Sigmoid colon (tissue), 7 donors: ENCODE results near the gene SIAH1. TPM values are rescaled to one million over a fixed set of nuclear protein-coding genes. Genes with fewer than 3 reads are reported as not detected.

Experiments
- DNase-seq: peaks from one replicate; pipeline ENCODE4 v3.0.0-alpha.2; 2019
- H3K27ac ChIP-seq, 4 donors: fragments of 200-600 bp; sonication (generic); one replicate each; pipeline ENCODE4 v1.5.1; 2016 to 2019; ENCODE audit warnings: mild to moderate bottlenecking in 1 of 4
- H3K27me3 ChIP-seq, 3 donors: fragments of 200-600 bp; sonication (generic); one replicate each; pipeline ENCODE4 v1.5.1; 2019; ENCODE audit warnings: mild to moderate bottlenecking in 1 of 3
- H3K36me3 ChIP-seq, 4 donors: fragments of 200-600 bp; sonication (generic); one replicate each; pipeline ENCODE4 v1.5.1; 2016 to 2019
- H3K4me1 ChIP-seq, 4 donors: fragments of 200-600 bp; sonication (generic); one replicate each; pipeline ENCODE4 v1.5.1; 2017 to 2019
- H3K4me3 ChIP-seq, 4 donors: fragments of 200-600 bp; sonication (generic); one replicate each; pipeline ENCODE4 v1.5.1; 2017 to 2019; ENCODE audit warnings: mild to moderate bottlenecking in 2 of 4, moderate library complexity in 1 of 4
- H3K9me3 ChIP-seq, 4 donors: fragments of 200-600 bp in 3 of 4; sonication (generic) in 3 of 4; one replicate each; pipeline versions ENCODE4 v1.5.1 to v1.6.1; 2013 to 2019
- CTCF ChIP-seq, 4 experiments: fragments of 450-650 bp in 3 of 4; fragments of 200-600 bp in 1 of 4; IDR thresholded peaks; one replicate each; pipeline ENCODE4 v1.5.1; 2016 to 2019; ENCODE audit warnings: antibody characterized with exemption in 4 of 4, mild to moderate bottlenecking in 3 of 4, moderate library complexity in 2 of 4
- EP300 ChIP-seq, 4 donors: sonication (generic); formaldehyde crosslinking; IDR thresholded peaks; one replicate each; pipeline ENCODE4 v1.6.1; 2017; ENCODE audit warnings: antibody characterized with exemption in 4 of 4
- POLR2A ChIP-seq, 2 donors: fragments of 450-650 bp; IDR thresholded peaks; one replicate each; pipeline ENCODE4 v1.6.1; 2016; ENCODE audit warnings: antibody characterized with exemption in 2 of 2, mild to moderate bottlenecking in 2 of 2, moderate library complexity in 2 of 2
- POLR2AphosphoS5 ChIP-seq, 4 donors: sonication (generic); formaldehyde crosslinking; IDR thresholded peaks; one replicate each; pipeline ENCODE4 v1.6.1; 2017; ENCODE audit warnings: antibody characterized with exemption in 4 of 4
- WGBS, 2 donors: extraction: QIAGEN DNeasy Blood & Tissue Kit; methylation state at CpG; one replicate each; pipeline ENCODE4 v1.1.7; 2013; 5-methylcytosine and 5-hydroxymethylcytosine counted together
- intact Hi-C: fragments of 100-400 bp; cut with DNase I; formaldehyde crosslinking; loops from one replicate; pipeline ENCODE4 v1.15.1; 2023
- polyA plus RNA-seq, 3 donors: library from polyadenylated mRNA; stranded (reverse); fragments of 200-250 nt; gene quantifications; one replicate each; pipeline ENCODE4 v1.2.3, GENCODE V29; 2013
- total RNA-seq, 4 donors: library from RNA; depleted of rRNA; stranded (reverse); fragments of >200 nt; gene quantifications; one replicate each; pipeline ENCODE4 v1.1.0, GENCODE V29; 2016
- donor health status: healthy with polysubstance abuse.
- donor health status: Bipolar disorder and iron deficiency.
- donor health status: healthy.

Gene SIAH1
- total and polyA plus RNA-seq, 7 donors, result 18.1 to 37.4 (median 25.5) TPM

- Histone ChIP-seq H3K4me3 (no peak overlapping the region), H3K9me3 (no peaks in the 10 kb centered on the region), H3K4me1 (peaks cover 0 to 78% (median 62%) of the 10 kb centered on the region in 4 donors), H3K27ac (no peak overlapping the region), H3K27me3 (no peaks in the 10 kb centered on the region), H3K36me3 (no peaks in the 10 kb centered on the region)
- intact Hi-C loops, result no loop called here
- 95 to 97% methylated on average over 8 of the region's 8 CpGs for WGBS, 2 donors
- no peak for DNase-seq
- no peak for TF ChIP-seq POLR2A (IDR thresholded peaks at IDR 0.05)
Observed at GRCh38 chr16:48370229-48370628, 15.0 kb downstream of the SIAH1 start.

DNA sequence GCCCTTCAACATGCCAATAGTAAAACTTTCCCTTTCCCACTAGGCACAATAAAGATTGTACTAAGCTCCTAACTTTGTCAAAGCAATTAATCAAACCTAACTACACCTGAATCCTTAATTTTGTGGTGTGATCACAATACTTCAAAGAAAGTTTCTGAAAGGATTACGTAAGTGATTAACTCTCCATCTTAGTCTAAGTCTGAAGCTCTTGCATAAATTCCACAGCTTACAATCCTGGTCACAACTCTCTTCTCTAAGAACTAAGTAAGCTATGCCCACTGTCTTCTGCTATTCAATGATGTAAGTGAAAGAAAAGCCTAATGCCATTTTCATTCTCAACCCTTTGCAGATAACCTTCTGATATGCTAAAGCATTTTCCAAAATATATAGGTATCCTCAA is 15.4 kb downstream of the SIAH1 start:
- no peak overlapping the region for H3K27ac ChIP-seq
- WGBS, 2 donors, result 85 to 88% methylated on average over 1 of the region's 1 CpG
- no peak overlapping the region for H3K4me3 ChIP-seq
- DNase-seq, result no peak
- intact Hi-C loops, result loop anchor here (5.0 kb wide), 1 partner anchor 238 kb away; no protein-coding TSS in a partner anchor
- H3K27me3 ChIP-seq, result no peaks in the 10 kb centered on the region
- no peaks in the 10 kb centered on the region for H3K36me3 ChIP-seq
- TF ChIP-seq EP300 (IDR thresholded peaks at IDR 0.05), result no peak
- no peak for TF ChIP-seq POLR2AphosphoS5 (IDR thresholded peaks at IDR 0.05)
- no peak for TF ChIP-seq CTCF (IDR thresholded peaks at IDR 0.05)
- no peak for TF ChIP-seq POLR2A (IDR thresholded peaks at IDR 0.05)
- no peaks in the 10 kb centered on the region for H3K9me3 ChIP-seq
- peaks cover 0 to 79% (median 62%) of the 10 kb centered on the region in 4 donors for H3K4me1 ChIP-seq

DNA sequence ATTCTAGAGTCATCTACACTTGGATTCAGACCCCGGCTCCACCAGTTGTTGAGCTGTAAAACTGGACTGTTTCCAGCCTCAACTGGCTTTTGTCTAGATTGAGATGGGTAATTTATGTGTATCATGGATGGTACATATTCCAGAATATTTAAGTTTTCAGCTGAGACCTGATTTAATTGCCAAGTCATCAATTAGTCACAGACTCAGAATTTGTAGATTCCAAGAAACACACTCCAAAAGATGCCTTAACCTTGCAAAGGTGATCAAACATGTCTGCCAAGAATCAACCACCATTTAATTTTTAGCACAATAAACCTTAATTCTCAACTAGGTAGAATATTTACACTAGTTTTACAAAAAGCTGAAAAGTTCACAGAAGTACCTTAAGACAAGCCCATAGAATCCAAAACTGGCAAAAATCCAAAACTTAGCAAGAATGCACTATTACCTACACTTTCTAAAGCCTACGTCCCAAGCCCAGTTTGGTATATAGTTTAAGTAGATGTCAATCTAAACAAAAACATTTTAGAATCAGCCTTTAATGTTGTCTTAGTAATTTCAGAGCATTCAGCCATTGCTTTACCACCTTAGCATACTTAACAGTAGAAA is 17.7 kb downstream of the SIAH1 start:
- intact Hi-C loops, result loop anchor here (2.0 to 5.0 kb wide), 2 partner anchors 17 to 240 kb away; partner anchors contain the start of gene SIAH1
- H3K4me1 ChIP-seq, result peaks cover 0 to 65% (median 48%) of the 10 kb centered on the region in 4 donors
- no peak overlapping the region for H3K4me3 ChIP-seq
- peak overlapping the region in 1 of 4 donors; percentile 93 for H3K27ac ChIP-seq
- H3K9me3 ChIP-seq, result no peaks in the 10 kb centered on the region
- no peaks in the 10 kb centered on the region for H3K27me3 ChIP-seq
- 49 to 66% methylated on average over 2 of the region's 2 CpGs for WGBS, 2 donors
- DNase-seq, result no peak
- no peak for TF ChIP-seq EP300 (IDR thresholded peaks at IDR 0.05)
- H3K36me3 ChIP-seq, result no peaks in the 10 kb centered on the region

- WGBS, 2 donors, result 16 to 17% methylated on average over 21 of the region's 21 CpGs
- Histone ChIP-seq H3K4me3 (peak overlapping the region; percentile 64 to 70 (median 65)), H3K4me1 (peaks cover 0 to 60% (median 41%) of the 10 kb centered on the region in 4 donors), H3K36me3 (peaks cover 0 to 6% (median 2%) of the 10 kb centered on the region in 4 donors), H3K27ac (peak overlapping the region; percentile 85 to 93 (median 89)), H3K9me3 (no peaks in the 10 kb centered on the region), H3K27me3 (no peaks in the 10 kb centered on the region)
- TF ChIP-seq CTCF (IDR thresholded peaks at IDR 0.05) (no peak), POLR2AphosphoS5 (IDR thresholded peaks at IDR 0.05) (peak in 3 of 4 donors; percentile 20 to 51 (median 37))
- DNase-seq, result peak; percentile 79
- intact Hi-C loops, result loop anchor here (2.0 to 5.0 kb wide), 2 partner anchors 18 to 241 kb away; partner anchors contain the start of gene SIAH1
Observed at GRCh38 chr16:48366165-48367093, 18.8 kb downstream of the SIAH1 start.

GRCh38 chr16:48365601-48366164 is 19.5 kb downstream of the SIAH1 start:
- Histone ChIP-seq H3K36me3 (peaks cover 0 to 8% (median 3%) of the 10 kb centered on the region in 4 donors), H3K4me3 (peak overlapping the region; percentile 64 to 70 (median 65)), H3K4me1 (peaks cover 0 to 53% (median 34%) of the 10 kb centered on the region in 4 donors), H3K27ac (peak overlapping the region; percentile 85 to 93 (median 89)), H3K9me3 (no peaks in the 10 kb centered on the region), H3K27me3 (no peaks in the 10 kb centered on the region)
- WGBS, 2 donors, result 2 to 4% methylated on average over 33 of the region's 33 CpGs
- intact Hi-C loops, result loop anchor here (2.0 to 5.0 kb wide), 2 partner anchors 19 to 242 kb away; partner anchors contain the start of gene SIAH1
- DNase-seq, result peak; percentile 94
- TF ChIP-seq POLR2A (IDR thresholded peaks at IDR 0.05), result peak; percentile 52 to 80
- peak; percentile 79 to 97 (median 85) for TF ChIP-seq POLR2AphosphoS5 (IDR thresholded peaks at IDR 0.05)
- no peak for TF ChIP-seq EP300 (IDR thresholded peaks at IDR 0.05)
- no peak for TF ChIP-seq CTCF (IDR thresholded peaks at IDR 0.05)
